Activated CD4-positive, alpha-beta T cell treated with anti-CD3 and anti-CD28 coated beads, Interleukin-2, amount 10 ng/mL, durations not matched to agents 7 days and 5 days (primary cell): Measurements from ENCODE around the gene TBC1D23. TPM values are rescaled to one million over a fixed set of nuclear protein-coding genes. Genes with fewer than 3 reads are reported as not detected.

Experiments used
- CTCF ChIA-PET: fragments of 350-600 bp; sonication (Branson Sonifier 250); formaldehyde crosslinking; loops from one replicate; lab custom pipeline; 2021; ENCODE audit warnings: antibody characterized with exemption; lab: Charles Lee
- POLR2A ChIA-PET: fragments of 350-600 bp; sonication (Branson Sonifier 250); formaldehyde crosslinking; loops from one replicate; lab custom pipeline; 2021; ENCODE audit warnings: antibody characterized with exemption; lab: Charles Lee
- DNase-seq: peaks from one replicate; pipeline ENCODE4 v3.0.0-alpha.2; 2020
- H3K27ac Mint-ChIP-seq: one replicate; pipeline ENCODE4 v1.8.0; 2021; ENCODE audit warnings: mild to moderate bottlenecking, moderate library complexity, mixed read lengths
- H3K27me3 Mint-ChIP-seq: one replicate; pipeline ENCODE4 v1.8.0; 2021; ENCODE audit warnings: mixed read lengths
- H3K36me3 Mint-ChIP-seq: one replicate; pipeline ENCODE4 v1.8.0; 2021; ENCODE audit warnings: low read depth, mixed read lengths
- H3K4me1 Mint-ChIP-seq: one replicate; pipeline ENCODE4 v1.8.0; 2021; ENCODE audit warnings: mixed read lengths
- H3K4me3 Mint-ChIP-seq: one replicate; pipeline ENCODE4 v1.8.0; 2021; ENCODE audit warnings: mild to moderate bottlenecking, moderate library complexity, mixed read lengths
- H3K9me3 Mint-ChIP-seq: one replicate; pipeline ENCODE4 v1.8.0; 2021; ENCODE audit warnings: mixed read lengths
- total RNA-seq, 2 experiments: library from RNA; stranded (reverse); gene quantifications; one replicate each; pipeline ENCODE4 v1.2.3, GENCODE V29; 2021

TBC1D23 gene
- total RNA-seq, 2 experiments from 2014 or later, result 28.2 to 28.6 TPM

GRCh38 chr3:100368441-100368840, 107.6 kb downstream of the TBC1D23 start:
- ChIA-PET POLR2A (no interaction called here), CTCF (interaction anchor here (1.7 kb wide), 1 partner anchor 15 kb away, joined by 4 read pairs; no protein-coding TSS in a partner anchor)
- Mint-ChIP-seq H3K27ac (no peak overlapping the region), H3K4me3 (no peak overlapping the region), H3K36me3 (peaks cover 51% of the 10 kb centered on the region), H3K9me3 (no peaks in the 10 kb centered on the region), H3K27me3 (no peaks in the 10 kb centered on the region), H3K4me1 (peaks cover 6% of the 10 kb centered on the region)
- no peak for DNase-seq

- ChIA-PET POLR2A (no interaction called here), CTCF (no interaction called here)
- H3K4me1 Mint-ChIP-seq, result no peaks in the 10 kb centered on the region
- H3K4me3 Mint-ChIP-seq, result no peak overlapping the region
- H3K9me3 Mint-ChIP-seq, result no peaks in the 10 kb centered on the region
- DNase-seq, result no peak
- no peaks in the 10 kb centered on the region for H3K27me3 Mint-ChIP-seq
- H3K27ac Mint-ChIP-seq, result no peak overlapping the region
- peaks cover 37% of the 10 kb centered on the region for H3K36me3 Mint-ChIP-seq
Observed at GRCh38 chr3:100370756-100371155, 110.0 kb downstream of the TBC1D23 start.

- Mint-ChIP-seq H3K27me3 (no peaks in the 10 kb centered on the region), H3K36me3 (peaks cover 27% of the 10 kb centered on the region), H3K4me3 (no peak overlapping the region), H3K27ac (no peak overlapping the region), H3K9me3 (no peaks in the 10 kb centered on the region), H3K4me1 (no peaks in the 10 kb centered on the region)
- DNase-seq, result no peak
- CTCF ChIA-PET, result interaction anchor here (0.8 to 1.2 kb wide), 4 partner anchors 9 to 19 kb away, joined by 3 read pairs; no protein-coding TSS in a partner anchor
- POLR2A ChIA-PET, result no interaction called here
Observed at GRCh38 chr3:100374521-100374920, 113.7 kb downstream of the TBC1D23 start.

Other genes with a start within 250 kb of the TBC1D23 start
- under 1 TPM; 0.25 to 0.44 TPM for gene FILIP1L, start 146.5 kb upstream of the TBC1D23 start, total RNA-seq
- 10 to 100 TPM; 41.7 to 45.7 TPM for gene NIT2, start 73.8 kb downstream of the TBC1D23 start, total RNA-seq
- 10 to 100 TPM; 37.9 to 43.6 TPM for gene TOMM70, start 140.1 kb downstream of the TBC1D23 start, total RNA-seq
- 1 to 10 TPM in 1 of 2 experiments, under 1 TPM in 1; 0.72 to 1.2 TPM for gene LNP1, start 140.5 kb downstream of the TBC1D23 start, total RNA-seq
- gene TMEM45A, start 231.6 kb downstream of the TBC1D23 start, total RNA-seq, result under 1 TPM; 0.15 to 0.17 TPM